ENCODE measurements around the gene HINT3.
"Not testable (repeated sequence)": the region's sequence is repeated elsewhere in the genome, so short reads cannot be mapped to it uniquely, and the experiment has no call there.

Gene HINT3

GRCh38 chr6:125963817-125964216 lies 7.2 kb downstream of the HINT3 start:
- no peak for DNase-seq

GRCh38 chr6:125966569-125966968 lies 10.0 kb downstream of the HINT3 start:
- no peak for DNase-seq

- DNase-seq = no peak
These were observed 11.9 kb downstream of the HINT3 start for GRCh38 chr6:125968493-125968892.

GRCh38 chr6:125970760-125971159 lies 14.2 kb downstream of the HINT3 start:
- DNase-seq = no peak

GRCh38 chr6:125972478-125972877 lies 15.9 kb downstream of the HINT3 start:
- not testable (repeated sequence) for DNase-seq

- DNase-seq = no peak
These were observed 17.8 kb downstream of the HINT3 start for GRCh38 chr6:125974214-125974866.

- DNase-seq = no peak
These were observed 22.5 kb downstream of the HINT3 start for GRCh38 chr6:125979101-125979500.

GRCh38 chr6:125981571-125982185 lies 25.1 kb downstream of the HINT3 start:
- no peak for DNase-seq

- DNase-seq = no peak
These were observed 26.8 kb downstream of the HINT3 start for GRCh38 chr6:125983246-125983945.

- no peak for DNase-seq
These were observed 27.7 kb downstream of the HINT3 start for GRCh38 chr6:125984311-125984710.

- no peak for DNase-seq
These were observed 29.0 kb downstream of the HINT3 start for GRCh38 chr6:125985522-125985921.

GRCh38 chr6:125985979-125986300 lies 29.4 kb downstream of the HINT3 start:
- no peak for DNase-seq

GRCh38 chr6:125986301-125987025 lies 29.9 kb downstream of the HINT3 start, which contains the start of gene TRMT11:
TSS of gene TRMT11 (plus strand) at chr6:125986540. CDS start at chr6:125986551, 11 bp downstream.
- DNase-seq = peak; percentile 74

GRCh38 chr6:125987026-125987617 lies 30.6 kb downstream of the HINT3 start:
- no peak for DNase-seq

- DNase-seq = no peak
These were observed 31.7 kb downstream of the HINT3 start for GRCh38 chr6:125988280-125988679.

- no peak for DNase-seq
These were observed 33.1 kb downstream of the HINT3 start for GRCh38 chr6:125989631-125990030.

GRCh38 chr6:125991653-125992052 lies 35.1 kb downstream of the HINT3 start:
- no peak for DNase-seq

GRCh38 chr6:125994670-125995488 lies 38.3 kb downstream of the HINT3 start:
- DNase-seq = no peak

- DNase-seq = peak; percentile 53
These were observed 39.5 kb downstream of the HINT3 start for GRCh38 chr6:125995972-125996580.

- DNase-seq = no peak
These were observed 46.4 kb downstream of the HINT3 start for GRCh38 chr6:126002755-126003679.

GRCh38 chr6:126007800-126008199 lies 51.2 kb downstream of the HINT3 start:
- no peak for DNase-seq

Measured in activated effector memory CD4-positive, alpha-beta T cell treated with Interleukin-2 at 50 U/mL for 16 hours (primary cell).